Neuronal stem cell (in vitro differentiated cells): ENCODE data around the gene LPP.

Source experiments
- DNase-seq: peaks from one replicate; pipeline ENCODE4 v3.0.0-alpha.2; 2013; ENCODE audit warnings: low spot score
- H2AFZ ChIP-seq: one replicate; pipeline ENCODE4 v1.6.1; 2013; ENCODE audit warnings: mild to moderate bottlenecking, low read length, inconsistent platforms
- H2AK5ac ChIP-seq: 2 replicates; pipeline ENCODE4 v1.6.1; 2013; ENCODE audit warnings: low read depth, mild to moderate bottlenecking, inconsistent platforms, low read length, moderate library complexity, mixed read lengths
- H2BK120ac ChIP-seq: 2 replicates; pipeline ENCODE4 v1.6.1; 2013; ENCODE audit warnings: low read depth, mild to moderate bottlenecking, inconsistent platforms, low read length, moderate library complexity, mixed read lengths
- H2BK12ac ChIP-seq: one replicate; pipeline ENCODE4 v1.6.1; 2013; ENCODE audit warnings: low read length, inconsistent platforms
- H2BK15ac ChIP-seq: 2 replicates; pipeline ENCODE4 v1.6.1; 2013; ENCODE audit warnings: mild to moderate bottlenecking, low read length, inconsistent platforms, mixed read lengths
- H2BK5ac ChIP-seq: one replicate; pipeline ENCODE4 v1.6.1; 2013; ENCODE audit warnings: inconsistent platforms, mild to moderate bottlenecking, low read length, moderate library complexity
- H3K14ac ChIP-seq: one replicate; pipeline ENCODE4 v1.6.1; 2013; ENCODE audit warnings: low read length, inconsistent platforms
- H3K18ac ChIP-seq: 2 replicates; pipeline ENCODE4 v1.6.1; 2013; ENCODE audit warnings: low read length, inconsistent platforms
- H3K23ac ChIP-seq: 2 replicates; pipeline ENCODE4 v1.6.1; 2013; ENCODE audit warnings: low read depth, mild to moderate bottlenecking, mixed read lengths, low read length, inconsistent platforms; ENCODE audit not compliant: poor library complexity
- H3K27ac ChIP-seq: replicated peaks from 3 replicates; pipeline ENCODE4 v1.5.1; 2013; ENCODE audit warnings: low read length, inconsistent platforms
- H3K27me3 ChIP-seq, 3 experiments: 2 replicates each; pipeline ENCODE4 v1.6.1; 2013; ENCODE audit warnings: low read length in 3 of 3, mild to moderate bottlenecking in 2 of 3, inconsistent platforms in 1 of 3, low read depth in 1 of 3, mixed read lengths in 1 of 3, moderate library complexity in 1 of 3; ENCODE audit not compliant: control insufficient read depth in 3 of 3, insufficient read depth in 3 of 3
- H3K36me3 ChIP-seq, 2 donors: replicated peaks in 1 of 2; 2 replicates each; pipeline ENCODE4 v1.6.1; 2013; ENCODE audit warnings: low read length in 2 of 2; ENCODE audit not compliant: control insufficient read depth in 2 of 2, insufficient read depth in 2 of 2
- H3K4ac ChIP-seq: 2 replicates; pipeline ENCODE4 v1.6.1; 2013; ENCODE audit warnings: inconsistent platforms, mild to moderate bottlenecking, low read length, moderate library complexity
- H3K4me1 ChIP-seq, 2 donors: 1 replicate in 1 of 2; 2 replicates in 1 of 2; pipeline ENCODE4 v1.6.1; 2013; ENCODE audit warnings: low read length in 2 of 2, low read depth in 1 of 2; ENCODE audit not compliant: control insufficient read depth in 2 of 2, insufficient read depth in 1 of 2
- H3K4me2 ChIP-seq: one replicate; pipeline ENCODE4 v1.6.1; 2013; ENCODE audit warnings: mild to moderate bottlenecking, low read length, inconsistent platforms; ENCODE audit not compliant: insufficient read depth, poor library complexity, severe bottlenecking
- H3K4me3 ChIP-seq, 2 donors: 2 replicates each; pipeline ENCODE4 v1.5.1; 2013; ENCODE audit warnings: low read length in 2 of 2, mild to moderate bottlenecking in 2 of 2, inconsistent platforms in 1 of 2, moderate library complexity in 1 of 2
- H3K79me1 ChIP-seq: one replicate; pipeline ENCODE4 v1.6.1; 2013; ENCODE audit warnings: low read depth, mild to moderate bottlenecking, inconsistent platforms, low read length, moderate library complexity
- H3K9ac ChIP-seq: one replicate; pipeline ENCODE4 v1.6.1; 2013; ENCODE audit warnings: mild to moderate bottlenecking, low read depth, low read length, inconsistent platforms; ENCODE audit not compliant: poor library complexity
- H3K9me3 ChIP-seq, 2 donors: replicated peaks in 1 of 2; 2 replicates each; pipeline versions ENCODE3 to v1.6.1; 2013; ENCODE audit warnings: low read length in 2 of 2, mild to moderate bottlenecking in 2 of 2, inconsistent platforms in 1 of 2, low read depth in 1 of 2, mixed read lengths in 1 of 2, moderate library complexity in 1 of 2; ENCODE audit not compliant: control insufficient read depth in 2 of 2, insufficient read depth in 1 of 2
- H4K8ac ChIP-seq: one replicate; pipeline ENCODE4 v1.6.1; 2013; ENCODE audit warnings: low read depth, mild to moderate bottlenecking, inconsistent platforms, low read length, moderate library complexity
- H4K91ac ChIP-seq: one replicate; pipeline ENCODE4 v1.6.1; 2013; ENCODE audit warnings: low read length, low read depth, mild to moderate bottlenecking, inconsistent platforms; ENCODE audit not compliant: poor library complexity
- WGBS, 2 donors: extraction: QIAGEN DNeasy Blood & Tissue Kit; methylation state at CpG; one replicate each; pipeline ENCODE4 v1.1.7; 2013; ENCODE audit warnings: missing lambda C conversion rate in 2 of 2, mixed read lengths in 1 of 2; ENCODE audit not compliant: insufficient read length in 2 of 2, insufficient replicate concordance in 1 of 2; ENCODE audit errors: extremely low coverage in 2 of 2; 5-methylcytosine and 5-hydroxymethylcytosine counted together

LPP gene

GRCh38 chr3:188119846-188120245 lies 34.1 kb upstream of the LPP start:
- H2AFZ ChIP-seq: no peak overlapping the region
- H2AK5ac ChIP-seq: no peak overlapping the region
- no peak overlapping the region for H2BK120ac ChIP-seq
- WGBS, 2 donors: no CpG with 5 or more reads among the region's 3 CpGs
- no peak overlapping the region for H2BK5ac ChIP-seq
- no peak overlapping the region for H3K14ac ChIP-seq
- no peak overlapping the region for H3K18ac ChIP-seq
- no peak for DNase-seq
- H3K4me2 ChIP-seq: no peak overlapping the region
- H2BK15ac ChIP-seq: no peak overlapping the region
- H3K27ac ChIP-seq: no peak overlapping the region
- no peak overlapping the region for H2BK12ac ChIP-seq
- no peaks in the 10 kb centered on the region for H3K9me3 ChIP-seq
- no peak overlapping the region for H3K23ac ChIP-seq
- peaks cover 0 to 2% of the 10 kb centered on the region in 2 donors for H3K4me1 ChIP-seq
- no peak overlapping the region for H3K4ac ChIP-seq
- no peak overlapping the region for H4K91ac ChIP-seq
- no peak overlapping the region for H3K9ac ChIP-seq
- peaks cover 0 to 2% (median 0%) of the 10 kb centered on the region in 3 experiments for H3K27me3 ChIP-seq
- no peaks in the 10 kb centered on the region for H3K36me3 ChIP-seq
- H3K4me3 ChIP-seq: no peak overlapping the region
- H3K79me1 ChIP-seq: no peaks in the 10 kb centered on the region
- H4K8ac ChIP-seq: no peak overlapping the region

GRCh38 chr3:188122571-188123169 lies 31.3 kb upstream of the LPP start:
- no peak overlapping the region for H3K9ac ChIP-seq
- no peak overlapping the region for H2BK120ac ChIP-seq
- no CpG with 5 or more reads among the region's 4 CpGs for WGBS, 2 donors
- H2BK12ac ChIP-seq: no peak overlapping the region
- no peaks in the 10 kb centered on the region for H3K9me3 ChIP-seq
- H3K4me3 ChIP-seq: no peak overlapping the region
- no peak overlapping the region for H3K4me2 ChIP-seq
- peaks cover 0 to 2% of the 10 kb centered on the region in 2 donors for H3K4me1 ChIP-seq
- no peak overlapping the region for H2AFZ ChIP-seq
- H3K4ac ChIP-seq: no peak overlapping the region
- H2AK5ac ChIP-seq: no peak overlapping the region
- DNase-seq: no peak
- no peak overlapping the region for H4K91ac ChIP-seq
- no peak overlapping the region for H4K8ac ChIP-seq
- no peak overlapping the region for H2BK5ac ChIP-seq
- H3K27ac ChIP-seq: no peak overlapping the region
- no peak overlapping the region for H2BK15ac ChIP-seq
- H3K79me1 ChIP-seq: no peaks in the 10 kb centered on the region
- peaks cover 0 to 2% (median 0%) of the 10 kb centered on the region in 3 experiments for H3K27me3 ChIP-seq
- H3K23ac ChIP-seq: no peak overlapping the region
- no peaks in the 10 kb centered on the region for H3K36me3 ChIP-seq
- H3K14ac ChIP-seq: no peak overlapping the region
- H3K18ac ChIP-seq: no peak overlapping the region

- no peak for DNase-seq
- no CpG with 5 or more reads among the region's 6 CpGs for WGBS, 2 donors
These were observed 30.6 kb upstream of the LPP start for GRCh38 chr3:188123170-188123905.

GRCh38 chr3:188124184-188124583 lies 29.8 kb upstream of the LPP start:
- Histone ChIP-seq H3K4ac (no peak overlapping the region), H2AK5ac (no peak overlapping the region), H4K8ac (no peak overlapping the region), H3K4me1 (peaks cover 0 to 2% of the 10 kb centered on the region in 2 donors), H3K27me3 (peaks cover 0 to 2% (median 0%) of the 10 kb centered on the region in 3 experiments), H4K91ac (no peak overlapping the region), H2BK5ac (no peak overlapping the region), H2BK120ac (no peak overlapping the region), H3K27ac (no peak overlapping the region), H3K4me3 (no peak overlapping the region), H3K9me3 (no peaks in the 10 kb centered on the region), H3K18ac (no peak overlapping the region), H3K9ac (no peak overlapping the region), H2AFZ (no peak overlapping the region), H2BK12ac (no peak overlapping the region), H3K14ac (no peak overlapping the region), H3K79me1 (no peaks in the 10 kb centered on the region), H3K36me3 (no peaks in the 10 kb centered on the region), H3K4me2 (no peak overlapping the region), H2BK15ac (no peak overlapping the region), H3K23ac (no peak overlapping the region)
- no CpG with 5 or more reads among the region's 2 CpGs for WGBS, 2 donors
- DNase-seq: no peak

More at GRCh38 chr3:188123170-188123905, 30.6 kb upstream of the LPP start:
- no peak overlapping the region for H3K27ac ChIP-seq
- H3K9me3 ChIP-seq: no peaks in the 10 kb centered on the region
- H2BK5ac ChIP-seq: no peak overlapping the region
- H3K4me3 ChIP-seq: no peak overlapping the region
- no peak overlapping the region for H2AFZ ChIP-seq
- H3K36me3 ChIP-seq: no peaks in the 10 kb centered on the region
- H2AK5ac ChIP-seq: no peak overlapping the region
- H3K9ac ChIP-seq: no peak overlapping the region
- H3K18ac ChIP-seq: no peak overlapping the region
- no peak overlapping the region for H2BK15ac ChIP-seq
- H3K4me2 ChIP-seq: no peak overlapping the region
- H2BK120ac ChIP-seq: no peak overlapping the region
- H3K27me3 ChIP-seq: peaks cover 0 to 2% (median 0%) of the 10 kb centered on the region in 3 experiments
- no peak overlapping the region for H3K14ac ChIP-seq
- H2BK12ac ChIP-seq: no peak overlapping the region
- no peak overlapping the region for H3K4ac ChIP-seq
- H4K8ac ChIP-seq: no peak overlapping the region
- no peak overlapping the region for H4K91ac ChIP-seq
- H3K79me1 ChIP-seq: no peaks in the 10 kb centered on the region
- H3K4me1 ChIP-seq: peaks cover 0 to 2% of the 10 kb centered on the region in 2 donors
- H3K23ac ChIP-seq: no peak overlapping the region
